ENCODE measurements around the gene SOX14. TPM values are rescaled to one million over a fixed set of nuclear protein-coding genes. Genes with fewer than 3 reads are reported as not detected.

The SOX14 gene
- not detected for total RNA-seq

GRCh38 chr3:137764001-137764433 is at the start of gene SOX14:
SOX14 (plus strand) TSS chr3:137764315; CDS start chr3:137764785, 470 bp downstream.

Other genes with a start within 250 kb of the SOX14 start
- gene CLDN18, start 245.8 kb downstream of the SOX14 start, total RNA-seq: not detected

Data from camera-type eye (tissue), 1 donor.